ENCODE data around the gene BUB1B. TPM values are rescaled to one million over a fixed set of nuclear protein-coding genes. Genes with fewer than 3 reads are reported as not detected.

Gene BUB1B
- total RNA-seq, 1 experiment from 2014 or later = 192 TPM

DNA sequence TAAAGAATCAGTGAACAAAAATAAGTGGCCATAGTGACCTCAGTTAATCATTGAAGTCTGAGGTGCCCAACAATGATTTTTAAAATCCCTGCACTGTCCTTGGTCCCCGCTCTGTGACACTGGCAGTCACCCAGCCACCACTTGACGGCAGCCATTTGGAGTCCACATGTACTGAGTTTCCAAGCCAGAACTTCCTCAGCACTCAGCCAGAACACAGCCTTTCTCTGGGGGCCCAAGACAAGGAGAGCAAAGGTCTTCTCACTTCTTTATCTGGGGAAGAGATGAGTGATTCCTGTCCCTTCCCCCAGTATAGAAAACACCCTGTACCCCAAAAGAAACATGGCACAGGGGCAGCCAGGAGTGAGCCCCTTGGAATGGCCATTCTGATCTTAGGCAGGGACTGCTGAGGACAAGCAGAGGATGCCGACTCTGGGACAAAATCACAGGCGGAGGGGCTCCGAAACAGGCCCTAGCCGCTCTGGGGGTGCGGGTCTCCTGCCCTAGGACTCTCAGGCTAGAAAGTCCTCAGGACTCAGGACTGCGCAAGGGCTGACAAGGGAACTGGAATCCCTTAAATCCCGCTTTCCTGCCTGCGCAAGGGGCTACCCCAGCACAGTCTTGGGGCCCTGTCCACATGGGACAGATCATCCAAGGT, 90.7 kb downstream of the BUB1B start:
- DNase-seq (ENCODE audit: low spot score) = no peak
- Mint-ChIP-seq H3K27me3 (ENCODE audit: low read depth) (peaks cover 38% of the 10 kb centered on the region), H3K4me3 (peak overlapping the region; percentile 52), H3K36me3 (no peaks in the 10 kb centered on the region), H3K9me3 (no peaks in the 10 kb centered on the region), H3K4me1 (peaks cover 18% of the 10 kb centered on the region), H3K27ac (no peak overlapping the region)
- POLR2A ChIA-PET = no interaction called here
- CTCF ChIA-PET = interaction anchor here (1.2 to 15.1 kb wide), 5 partner anchors 13 to 495 kb away, joined by 3 to 224 read pairs (median 10); partner anchors contain the start of gene PAK6
- ATAC-seq = peak; percentile 7
- TF ChIP-seq TEAD4 (CRISPR knock-in tag; IDR thresholded peaks at IDR 0.05) (no peak), ZNF263 (CRISPR knock-in tag; IDR thresholded peaks at IDR 0.05; ENCODE audit: low read depth) (no peak), NR2C2 (CRISPR knock-in tag; IDR thresholded peaks at IDR 0.05) (no peak), USF2 (CRISPR knock-in tag; IDR thresholded peaks at IDR 0.05) (no peak), NFYB (CRISPR knock-in tag; conservative IDR thresholded peaks at IDR 0.05; ENCODE audit: low read depth) (no peak), SOX15 (CRISPR knock-in tag; IDR thresholded peaks at IDR 0.05) (no peak), E2F1 (CRISPR knock-in tag; IDR thresholded peaks at IDR 0.05) (no peak), FOXP1 (CRISPR knock-in tag; IDR thresholded peaks at IDR 0.05; ENCODE audit: borderline replicate concordance) (no peak), MYBL2 (CRISPR knock-in tag; IDR thresholded peaks at IDR 0.05) (no peak), ZBTB21 (CRISPR knock-in tag; IDR thresholded peaks at IDR 0.05; ENCODE audit: borderline replicate concordance) (no peak)
- TF ChIP-seq, protein P1, sequence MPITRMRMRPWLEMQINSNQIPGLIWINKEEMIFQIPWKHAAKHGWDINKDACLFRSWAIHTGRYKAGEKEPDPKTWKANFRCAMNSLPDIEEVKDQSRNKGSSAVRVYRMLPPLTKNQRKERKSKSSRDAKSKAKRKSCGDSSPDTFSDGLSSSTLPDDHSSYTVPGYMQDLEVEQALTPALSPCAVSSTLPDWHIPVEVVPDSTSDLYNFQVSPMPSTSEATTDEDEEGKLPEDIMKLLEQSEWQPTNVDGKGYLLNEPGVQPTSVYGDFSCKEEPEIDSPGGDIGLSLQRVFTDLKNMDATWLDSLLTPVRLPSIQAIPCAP (CRISPR knock-in tag; IDR thresholded peaks at IDR 0.05) = no peak

DNA sequence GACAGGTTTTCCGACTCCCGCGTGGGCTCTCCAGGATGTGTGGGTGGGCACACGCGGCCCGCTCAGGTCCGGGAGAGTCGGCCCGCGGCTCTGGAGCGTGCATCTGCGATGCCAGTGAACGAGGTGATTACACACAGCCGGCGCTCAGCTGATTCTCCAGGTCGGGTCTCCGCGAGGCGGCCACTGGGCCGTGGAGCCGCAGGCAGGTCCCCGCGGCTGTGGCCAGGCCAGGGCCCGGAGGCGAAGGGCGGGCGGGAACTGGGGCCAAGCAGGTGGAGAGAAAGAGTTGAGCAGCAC, 91.2 kb downstream of the BUB1B start:
- Mint-ChIP-seq H3K4me3 (peak overlapping the region; percentile 52), H3K27me3 (ENCODE audit: low read depth) (peaks cover 38% of the 10 kb centered on the region), H3K4me1 (peaks cover 18% of the 10 kb centered on the region), H3K36me3 (no peaks in the 10 kb centered on the region), H3K27ac (no peak overlapping the region), H3K9me3 (no peaks in the 10 kb centered on the region)
- no peak for TF ChIP-seq NR2C2 (CRISPR knock-in tag; IDR thresholded peaks at IDR 0.05)
- TF ChIP-seq, protein P2, sequence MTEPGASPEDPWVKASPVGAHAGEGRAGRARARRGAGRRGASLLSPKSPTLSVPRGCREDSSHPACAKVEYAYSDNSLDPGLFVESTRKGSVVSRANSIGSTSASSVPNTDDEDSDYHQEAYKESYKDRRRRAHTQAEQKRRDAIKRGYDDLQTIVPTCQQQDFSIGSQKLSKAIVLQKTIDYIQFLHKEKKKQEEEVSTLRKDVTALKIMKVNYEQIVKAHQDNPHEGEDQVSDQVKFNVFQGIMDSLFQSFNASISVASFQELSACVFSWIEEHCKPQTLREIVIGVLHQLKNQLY (CRISPR knock-in tag; IDR thresholded peaks at IDR 0.05) = 0 out of 2 replicates have a peak, but pooled peaks have one; percentile 1
- ATAC-seq (no peak), DNase-seq (ENCODE audit: low spot score) (no peak)
- POLR2A ChIA-PET = no interaction called here
- CTCF ChIA-PET = interaction anchor here (1.2 to 15.1 kb wide), 5 partner anchors 13 to 495 kb away, joined by 3 to 224 read pairs (median 10); partner anchors contain the start of gene PAK6

DNA sequence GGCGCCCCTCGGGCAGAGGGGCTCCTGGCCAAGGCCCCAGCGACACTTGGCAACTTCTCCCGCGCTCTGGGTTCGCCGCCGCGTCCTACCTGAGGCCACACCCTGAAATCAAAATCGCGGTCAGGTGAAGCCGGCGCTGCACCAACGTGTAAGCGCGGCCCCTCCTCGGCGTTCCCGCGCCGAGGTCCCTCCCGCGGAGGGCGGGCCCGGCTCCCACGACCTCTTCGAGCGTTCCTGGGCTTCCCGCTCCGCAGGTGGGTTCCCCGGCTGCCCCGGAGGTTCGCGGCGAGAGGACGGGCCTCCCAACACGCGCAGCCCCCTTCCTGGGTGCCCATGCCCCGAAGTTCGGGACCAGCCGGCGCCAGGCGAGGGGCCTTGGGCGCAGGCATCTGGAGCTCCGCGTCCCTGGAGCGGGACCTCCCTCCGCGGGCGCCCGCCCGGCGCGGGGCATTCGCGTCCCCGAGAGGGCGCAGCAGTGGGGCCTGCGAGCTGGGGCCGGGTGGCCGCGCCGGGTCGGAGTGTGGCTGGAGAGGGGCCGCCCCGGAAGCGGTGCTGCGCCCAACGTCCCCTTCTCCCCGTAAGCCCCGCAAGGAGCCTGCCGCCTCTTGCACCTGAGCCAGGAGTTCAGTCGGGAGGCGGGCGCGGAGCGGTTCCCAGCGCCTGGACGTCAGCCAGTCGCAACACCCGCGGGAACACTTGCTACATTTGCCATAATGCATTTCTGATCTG, 91.7 kb downstream of the BUB1B start:
- Mint-ChIP-seq H3K36me3 (no peaks in the 10 kb centered on the region), H3K4me3 (peak overlapping the region; percentile 73), H3K4me1 (peaks cover 18% of the 10 kb centered on the region), H3K27ac (no peak overlapping the region), H3K27me3 (ENCODE audit: low read depth) (peaks cover 38% of the 10 kb centered on the region), H3K9me3 (no peaks in the 10 kb centered on the region)
- CTCF ChIA-PET = interaction anchor here (0.7 to 15.1 kb wide), 6 partner anchors 12 to 496 kb away, joined by 3 to 224 read pairs (median 8); partner anchors contain the start of gene PAK6
- DNase-seq (ENCODE audit: low spot score) (peak; percentile 68), ATAC-seq (peak; percentile 70)
- POLR2A ChIA-PET = no interaction called here
- TF ChIP-seq TCF7 (CRISPR knock-in tag; IDR thresholded peaks at IDR 0.05; ENCODE audit: low read depth) = no peak
- TF ChIP-seq ZBTB21 (CRISPR knock-in tag; IDR thresholded peaks at IDR 0.05; ENCODE audit: borderline replicate concordance) = 0 out of 2 replicates have a peak, but pooled peaks have one; percentile 39
- TF ChIP-seq, protein P3, sequence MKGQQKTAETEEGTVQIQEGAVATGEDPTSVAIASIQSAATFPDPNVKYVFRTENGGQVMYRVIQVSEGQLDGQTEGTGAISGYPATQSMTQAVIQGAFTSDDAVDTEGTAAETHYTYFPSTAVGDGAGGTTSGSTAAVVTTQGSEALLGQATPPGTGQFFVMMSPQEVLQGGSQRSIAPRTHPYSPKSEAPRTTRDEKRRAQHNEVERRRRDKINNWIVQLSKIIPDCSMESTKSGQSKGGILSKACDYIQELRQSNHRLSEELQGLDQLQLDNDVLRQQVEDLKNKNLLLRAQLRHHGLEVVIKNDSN (CRISPR knock-in tag; IDR thresholded peaks at IDR 0.05) = peak; percentile 46; the same call in 1 of the 2 replicates
- no peak for TF ChIP-seq NR2C2 (CRISPR knock-in tag; IDR thresholded peaks at IDR 0.05)
- TF ChIP-seq ELF4 (CRISPR knock-in tag; IDR thresholded peaks at IDR 0.05; ENCODE audit: low read depth) = peak; percentile 46; the same call in 1 of the 2 replicates
- peak; percentile 48; the same call in 1 of the 2 replicates for TF ChIP-seq ZNF423 (CRISPR knock-in tag; IDR thresholded peaks at IDR 0.05)
- TF ChIP-seq JAZF1 (CRISPR knock-in tag; IDR thresholded peaks at IDR 0.05) = no peak
- TF ChIP-seq E2F4 (CRISPR knock-in tag; IDR thresholded peaks at IDR 0.05; ENCODE audit: borderline replicate concordance, low read depth) = peak; percentile 22; the same call in 1 of the 2 replicates
- TF ChIP-seq TEAD1 (CRISPR knock-in tag; IDR thresholded peaks at IDR 0.05) = 0 out of 2 replicates have a peak, but pooled peaks have one; percentile 51
- TF ChIP-seq GRHL2 (CRISPR knock-in tag; IDR thresholded peaks at IDR 0.05; ENCODE audit: insufficient replicate concordance, severe bottlenecking) = no peak

Measured in WTC11 (cell line).